Heart left ventricle (tissue), 16 donors: ENCODE measurements around the gene EXOC4. TPM values are rescaled to one million over a fixed set of nuclear protein-coding genes. Genes with fewer than 3 reads are reported as not detected.

Source experiments
- ATAC-seq, 4 donors: fragments of 200-7000 bp; cut with Tn5 transposase; one replicate each; pipeline ENCODE4 v1.9.1; 2020 to 2022; ENCODE audit warnings: moderate library complexity in 4 of 4, mild to moderate bottlenecking in 3 of 4, moderate number of reproducible peaks in 1 of 4
- DNase-seq, 5 donors: peaks; one replicate each; pipeline ENCODE4 v3.0.0-alpha.2; 2020
- H3K27ac ChIP-seq, 12 donors: fragments of 200-600 bp; sonication (generic) in 4 of 12; one replicate each; pipeline versions ENCODE4 v1.5.0 to v1.8.0; 2016 to 2022; ENCODE audit warnings: mild to moderate bottlenecking in 2 of 12
- H3K27me3 ChIP-seq, 9 donors: fragments of 200-600 bp; sonication (generic) in 2 of 9; one replicate each; pipeline versions ENCODE4 v1.5.1 to v1.8.0; 2016 to 2022; ENCODE audit warnings: mild to moderate bottlenecking in 3 of 9
- H3K36me3 ChIP-seq, 9 donors: fragments of 200-600 bp; sonication (generic) in 2 of 9; one replicate each; pipeline versions ENCODE4 v1.5.0 to v1.8.0; 2018 to 2022; ENCODE audit warnings: mild to moderate bottlenecking in 2 of 9
- H3K4me1 ChIP-seq, 12 donors: fragments of 200-600 bp; sonication (generic) in 4 of 12; one replicate each; pipeline versions ENCODE4 v1.5.0 to v1.8.0; 2016 to 2022; ENCODE audit warnings: mild to moderate bottlenecking in 3 of 12
- H3K4me3 ChIP-seq, 12 donors: fragments of 200-600 bp; sonication (generic) in 4 of 12; one replicate each; pipeline versions ENCODE4 v1.5.0 to v1.8.0; 2017 to 2022; ENCODE audit warnings: mild to moderate bottlenecking in 9 of 12, moderate library complexity in 4 of 12
- H3K9me3 ChIP-seq, 12 donors: fragments of 200-600 bp; sonication (generic) in 4 of 12; one replicate each; pipeline versions ENCODE4 v1.5.0 to v1.8.0; 2016 to 2022; ENCODE audit warnings: mild to moderate bottlenecking in 1 of 12
- CTCF ChIP-seq, 12 donors: fragments of 200-600 bp; sonication (generic) in 4 of 12; IDR thresholded peaks; one replicate each; pipeline versions ENCODE4 v1.5.0 to v1.8.0; 2018 to 2022; ENCODE audit warnings: antibody characterized with exemption in 12 of 12, mild to moderate bottlenecking in 5 of 12
- POLR2A ChIP-seq, 2 donors: fragments of 450-650 bp; IDR thresholded peaks; one replicate each; pipeline ENCODE4 v1.6.1; 2017; ENCODE audit warnings: antibody characterized with exemption in 2 of 2, mild to moderate bottlenecking in 2 of 2, moderate library complexity in 2 of 2
- WGBS, 4 donors: extraction: QIAGEN DNeasy Blood & Tissue Kit in 2 of 4; methylation state at CpG; one replicate each; pipeline versions ENCODE4 v1.1.5 to v1.1.7; 2013 to 2018; 5-methylcytosine and 5-hydroxymethylcytosine counted together
- intact Hi-C, 10 donors: fragments of 100-400 bp; cut with DNase I; formaldehyde crosslinking; loops; one replicate each; pipeline versions ENCODE4 v1.11.1 to v1.14.2; 2022
- polyA plus RNA-seq, 2 donors: library from polyadenylated mRNA; stranded (reverse); fragments of 200-250 nt; gene quantifications; one replicate each; pipeline ENCODE4 v1.2.3, GENCODE V29; 2013
- total RNA-seq, 9 donors: library from RNA; depleted of rRNA in 2 of 9; stranded (reverse); fragments of >200 nt in 2 of 9; fragmentation: NEBNext Ultra II Directional in 3 of 9; extraction: Animal tissue kit (Norgen Biotek cat#: 25700) in 3 of 9; gene quantifications; one replicate each; pipeline versions ENCODE4 v1.1.0 to v1.2.4, GENCODE V29; 2016 to 2023
- donor health status: ischemic (EF 13 %, LVEDD 7.1; RV severe dilation, severe dysfunction).
- donor health status: healthy with polysubstance abuse.
- donor health status: DM: no; HTN: yes; CAD: no.
- donor health status: DM: no; HTN: no; CAD: no.
- donor health status: ischemic (EF 25% LVEDD 6.9; RV normal size, moderate dysfunction).
- donor health status: ischemic (EF 25% LVEDD 5.7; RV mildly dilated, moderate dysfunction).
- donor health status: healthy.
- donor health status: DM: yes; HTN: yes; CAD: no.
- donor health status: ischemic (EF 35%, LVEDD 5.7; RV mildly dilated, moderate dysfunction).
- donor health status: nonischemic (EF 11% LVEDD 7.7; RV severe dilation, severe dysfunction).
- donor health status: DM: yes; HTN: yes; CAD: no.
- donor health status: PGD.
- donor health status: ischemic (EF 29% LVEDD 5.4; RV normal size, mild dysfunction).
- donor health status: nonischemic (EF 23%, LVEDD 6.1; RV moderate dilation, normal function).

Gene EXOC4
- total and polyA plus RNA-seq, 11 donors = 8.8 to 61.2 (median 33.8) TPM

GRCh38 chr7:133836666-133837065 lies 583.8 kb downstream of the EXOC4 start:
- Histone ChIP-seq H3K27ac (no peak overlapping the region), H3K27me3 (no peaks in the 10 kb centered on the region), H3K36me3 (peaks cover 0 to 6% (median 0%) of the 10 kb centered on the region in 9 donors), H3K4me3 (no peak overlapping the region), H3K9me3 (peaks cover 0 to 13% (median 0%) of the 10 kb centered on the region in 12 donors), H3K4me1 (no peaks in the 10 kb centered on the region)
- ATAC-seq (no peak), DNase-seq (no peak)
- WGBS, 4 donors = 78 to 86% (median 80%) methylated on average over 3 of the region's 3 CpGs
- TF ChIP-seq POLR2A (IDR thresholded peaks at IDR 0.05) = no peak
- no peak for TF ChIP-seq CTCF (IDR thresholded peaks at IDR 0.05)
- intact Hi-C loops = no loop called here

- Histone ChIP-seq H3K4me1 (no peaks in the 10 kb centered on the region), H3K27me3 (no peaks in the 10 kb centered on the region), H3K9me3 (peaks cover 0 to 7% (median 0%) of the 10 kb centered on the region in 12 donors), H3K36me3 (peaks cover 0 to under 1% (median 0%) of the 10 kb centered on the region in 9 donors), H3K27ac (no peak overlapping the region), H3K4me3 (no peak overlapping the region)
- TF ChIP-seq POLR2A (IDR thresholded peaks at IDR 0.05) (no peak), CTCF (IDR thresholded peaks at IDR 0.05) (no peak)
- intact Hi-C loops = no loop called here
- no peak for ATAC-seq
- no peak for DNase-seq
Measured at GRCh38 chr7:133837224-133837623, 584.3 kb downstream of the EXOC4 start.

GRCh38 chr7:133839121-133839520 lies 586.2 kb downstream of the EXOC4 start:
- DNase-seq (no peak), ATAC-seq (no peak)
- TF ChIP-seq POLR2A (IDR thresholded peaks at IDR 0.05) = no peak
- no peak for TF ChIP-seq CTCF (IDR thresholded peaks at IDR 0.05)
- Histone ChIP-seq H3K27ac (no peak overlapping the region), H3K9me3 (peaks cover 0 to 9% (median 0%) of the 10 kb centered on the region in 12 donors), H3K4me3 (no peak overlapping the region), H3K4me1 (peaks cover 0 to 9% (median 0%) of the 10 kb centered on the region in 12 donors), H3K27me3 (no peaks in the 10 kb centered on the region), H3K36me3 (no peaks in the 10 kb centered on the region)
- intact Hi-C loops = no loop called here
- 91 to 94% (median 92%) methylated on average over 3 of the region's 3 CpGs for WGBS, 4 donors

GRCh38 chr7:133843341-133843740 lies 590.5 kb downstream of the EXOC4 start:
- no peak overlapping the region for H3K4me3 ChIP-seq
- intact Hi-C loops = no loop called here
- peaks cover 0 to 11% (median 0%) of the 10 kb centered on the region in 12 donors for H3K4me1 ChIP-seq
- H3K27ac ChIP-seq = no peak overlapping the region
- no peak for ATAC-seq
- no peak for TF ChIP-seq CTCF (IDR thresholded peaks at IDR 0.05)
- WGBS, 4 donors = 55 to 70% (median 61%) methylated on average over 2 of the region's 2 CpGs
- H3K27me3 ChIP-seq = no peaks in the 10 kb centered on the region
- peaks cover 0 to 9% (median 0%) of the 10 kb centered on the region in 12 donors for H3K9me3 ChIP-seq
- no peaks in the 10 kb centered on the region for H3K36me3 ChIP-seq
- no peak for DNase-seq
